ENCODE measurements around the gene NUDT22. TPM values are rescaled to one million over a fixed set of nuclear protein-coding genes. Genes with fewer than 3 reads are reported as not detected.

The NUDT22 gene
- total and polyA plus RNA-seq, 2 donors (not counting 1 experiment from before 2014, with no cell fraction given) = 104 to 139 TPM

DNA sequence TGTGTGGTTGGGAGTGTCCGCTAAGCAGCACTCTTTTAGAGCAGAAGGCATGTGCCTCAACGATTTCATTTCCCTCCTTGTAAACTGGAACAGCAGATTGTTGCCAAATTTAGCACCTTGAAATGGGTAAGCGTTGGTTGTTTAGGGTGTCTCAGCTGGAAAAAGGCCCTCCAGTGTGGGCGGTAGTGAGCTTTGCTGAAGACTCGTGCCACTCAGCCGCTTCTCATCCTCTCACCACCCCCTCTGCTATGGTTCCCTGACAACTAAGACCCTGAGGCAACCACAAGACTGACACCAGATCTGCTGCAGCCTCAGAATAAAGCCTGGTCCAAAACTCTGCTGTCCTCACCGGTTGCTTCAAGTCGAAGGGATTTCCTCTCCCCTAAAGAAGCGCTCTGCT is 29.4 kb upstream of the NUDT22 start:
- Histone ChIP-seq H3K9ac (ENCODE audit: low read length) (no peak overlapping the region), H3K4me3 (ENCODE audit: control extremely low read depth in 1 of 5, extremely low read depth in 1 of 5, insufficient read depth in 1 of 5, low read depth in 2 of 5, low read length in 4 of 5) (no peak overlapping the region), H3K27me3 (replicated peaks in 1 of 4; ENCODE audit: control extremely low read depth in 1 of 4, control insufficient read depth in 3 of 4, insufficient read depth in 4 of 4, low read length in 3 of 4) (no peaks in the 10 kb centered on the region), H3K4me2 (replicated peaks; ENCODE audit: low read depth, low read length, poor library complexity, severe bottlenecking) (no peak overlapping the region), H3K27ac (ENCODE audit: low read length in 2 of 2) (no peak overlapping the region), H4K20me1 (ENCODE audit: control insufficient read depth, insufficient read depth, low read length, poor library complexity, severe bottlenecking) (peaks cover 37% of the 10 kb centered on the region), H2AFZ (ENCODE audit: insufficient read depth, low read depth, low read length, poor library complexity, severe bottlenecking) (no peak overlapping the region), H3K9me3 (ENCODE audit: control extremely low read depth in 1 of 3, control insufficient read depth in 2 of 3, insufficient read depth in 1 of 3, low read length in 2 of 3) (no peaks in the 10 kb centered on the region), H3K4me1 (ENCODE audit: control insufficient read depth in 2 of 2, insufficient read depth in 2 of 2, low read length in 2 of 2) (peaks cover 4 to 6% of the 10 kb centered on the region in 2 donors), H3K79me2 (ENCODE audit: control insufficient read depth, insufficient read depth, low read length) (peaks cover 8% of the 10 kb centered on the region), H3K36me3 (replicated peaks in 1 of 2; ENCODE audit: control extremely low read depth in 1 of 2, control insufficient read depth in 1 of 2, extremely low read depth in 1 of 2, insufficient read depth in 2 of 2, low read length in 1 of 2) (peaks cover 13 to 84% of the 10 kb centered on the region in 2 experiments)
- no peak overlapping the region for H3K27ac Mint-ChIP-seq
- ATAC-seq (ENCODE audit: low read depth) (no peak), DNase-seq (no peak)
- no peaks in the 10 kb centered on the region for H3K27me3 Mint-ChIP-seq
- intact Hi-C loops (cut with micrococcal nuclease) = no loop called here
- no peaks in the 10 kb centered on the region for H3K9me3 Mint-ChIP-seq (ENCODE audit: insufficient read depth)
- ChIA-PET POLR2A (interaction anchor here (0.6 kb wide), 1 partner anchor 33 kb away, joined by 3 read pairs; no protein-coding TSS in a partner anchor), CTCF (interaction anchor here (0.6 to 3.2 kb wide), 5 partner anchors 8 to 317 kb away, joined by 3 to 12 read pairs (median 4); no protein-coding TSS in a partner anchor)
- H3K4me1 Mint-ChIP-seq = peaks cover 8% of the 10 kb centered on the region
- TF ChIP-seq, protein P1, sequence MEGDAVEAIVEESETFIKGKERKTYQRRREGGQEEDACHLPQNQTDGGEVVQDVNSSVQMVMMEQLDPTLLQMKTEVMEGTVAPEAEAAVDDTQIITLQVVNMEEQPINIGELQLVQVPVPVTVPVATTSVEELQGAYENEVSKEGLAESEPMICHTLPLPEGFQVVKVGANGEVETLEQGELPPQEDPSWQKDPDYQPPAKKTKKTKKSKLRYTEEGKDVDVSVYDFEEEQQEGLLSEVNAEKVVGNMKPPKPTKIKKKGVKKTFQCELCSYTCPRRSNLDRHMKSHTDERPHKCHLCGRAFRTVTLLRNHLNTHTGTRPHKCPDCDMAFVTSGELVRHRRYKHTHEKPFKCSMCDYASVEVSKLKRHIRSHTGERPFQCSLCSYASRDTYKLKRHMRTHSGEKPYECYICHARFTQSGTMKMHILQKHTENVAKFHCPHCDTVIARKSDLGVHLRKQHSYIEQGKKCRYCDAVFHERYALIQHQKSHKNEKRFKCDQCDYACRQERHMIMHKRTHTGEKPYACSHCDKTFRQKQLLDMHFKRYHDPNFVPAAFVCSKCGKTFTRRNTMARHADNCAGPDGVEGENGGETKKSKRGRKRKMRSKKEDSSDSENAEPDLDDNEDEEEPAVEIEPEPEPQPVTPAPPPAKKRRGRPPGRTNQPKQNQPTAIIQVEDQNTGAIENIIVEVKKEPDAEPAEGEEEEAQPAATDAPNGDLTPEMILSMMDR (IDR thresholded peaks at IDR 0.05) = no peak
- no peak for TF ChIP-seq EZH2 (IDR thresholded peaks at IDR 0.05; ENCODE audit: borderline replicate concordance, insufficient read depth, low read depth, low read length, poor library complexity, severe bottlenecking)
- WGBS (ENCODE audit: insufficient coverage) = 98% methylated on average over 6 of the region's 9 CpGs
- no peak overlapping the region for H3K4me3 Mint-ChIP-seq

DNA sequence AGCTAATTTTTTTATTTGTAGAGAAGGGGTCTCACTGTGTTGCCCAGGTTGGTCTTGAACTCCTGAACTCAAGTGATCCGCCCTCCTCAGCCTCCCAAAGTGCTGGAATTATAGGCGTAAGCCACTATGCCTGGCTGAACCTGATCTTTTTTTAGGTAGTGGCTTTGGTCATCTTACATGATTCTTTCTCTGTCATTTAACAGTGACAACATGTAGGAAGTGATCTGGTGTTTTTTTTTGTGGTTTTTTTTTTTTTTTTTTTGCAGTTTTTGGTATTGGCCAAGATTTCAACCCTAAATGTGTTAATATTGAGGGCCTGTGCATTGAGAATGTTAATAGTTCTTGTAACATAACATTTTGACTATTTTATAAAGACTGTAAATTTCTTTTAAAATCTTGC is 27.6 kb upstream of the NUDT22 start:
- H3K9me3 ChIP-seq (ENCODE audit: control extremely low read depth in 1 of 3, control insufficient read depth in 2 of 3, insufficient read depth in 1 of 3, low read length in 2 of 3) = no peaks in the 10 kb centered on the region
- DNase-seq (no peak), ATAC-seq (ENCODE audit: low read depth) (no peak)
- no peaks in the 10 kb centered on the region for H3K4me1 ChIP-seq (ENCODE audit: control insufficient read depth in 2 of 2, insufficient read depth in 2 of 2, low read length in 2 of 2)
- H3K27ac Mint-ChIP-seq = no peak overlapping the region
- intact Hi-C loops (cut with micrococcal nuclease) = no loop called here
- H3K4me3 ChIP-seq (ENCODE audit: control extremely low read depth in 1 of 5, extremely low read depth in 1 of 5, insufficient read depth in 1 of 5, low read depth in 2 of 5, low read length in 4 of 5) = no peak overlapping the region
- H2AFZ ChIP-seq (ENCODE audit: insufficient read depth, low read depth, low read length, poor library complexity, severe bottlenecking) = no peak overlapping the region
- peaks cover 23% of the 10 kb centered on the region for H4K20me1 ChIP-seq (ENCODE audit: control insufficient read depth, insufficient read depth, low read length, poor library complexity, severe bottlenecking)
- H3K9ac ChIP-seq (ENCODE audit: low read length) = no peak overlapping the region
- ChIA-PET POLR2A (interaction anchor here (0.6 kb wide), 1 partner anchor 429 kb away, joined by 3 read pairs; no protein-coding TSS in a partner anchor), CTCF (no interaction called here)
- H3K9me3 Mint-ChIP-seq (ENCODE audit: insufficient read depth) = no peaks in the 10 kb centered on the region
- H3K4me1 Mint-ChIP-seq = no peaks in the 10 kb centered on the region
- H3K27me3 Mint-ChIP-seq = no peaks in the 10 kb centered on the region
- no CpG with 5 or more reads among the region's 2 CpGs for WGBS (ENCODE audit: insufficient coverage)
- peaks cover 10 to 85% of the 10 kb centered on the region in 2 experiments for H3K36me3 ChIP-seq (replicated peaks in 1 of 2; ENCODE audit: control extremely low read depth in 1 of 2, control insufficient read depth in 1 of 2, extremely low read depth in 1 of 2, insufficient read depth in 2 of 2, low read length in 1 of 2)
- peaks cover 8% of the 10 kb centered on the region for H3K79me2 ChIP-seq (ENCODE audit: control insufficient read depth, insufficient read depth, low read length)
- no peak overlapping the region for H3K27ac ChIP-seq (ENCODE audit: low read length in 2 of 2)
- H3K4me2 ChIP-seq (replicated peaks; ENCODE audit: low read depth, low read length, poor library complexity, severe bottlenecking) = no peak overlapping the region
- TF ChIP-seq, protein P1 (IDR thresholded peaks at IDR 0.05) = no peak
- no peak for TF ChIP-seq EZH2 (IDR thresholded peaks at IDR 0.05; ENCODE audit: borderline replicate concordance, insufficient read depth, low read depth, low read length, poor library complexity, severe bottlenecking)
- no peaks in the 10 kb centered on the region for H3K27me3 ChIP-seq (replicated peaks in 1 of 4; ENCODE audit: control extremely low read depth in 1 of 4, control insufficient read depth in 3 of 4, insufficient read depth in 4 of 4, low read length in 3 of 4)
- H3K4me3 Mint-ChIP-seq = no peak overlapping the region
